Right cardiac atrium (tissue), 5 donors: ENCODE results near the gene MFNG. TPM values are rescaled to one million over a fixed set of nuclear protein-coding genes. Genes with fewer than 3 reads are reported as not detected.
A peak's percentile ranks its signal among the peaks of the same experiment; 100 is the strongest.

Experiments
- ATAC-seq, 2 donors: fragments of 200-7000 bp; cut with Tn5 transposase; one replicate each; pipeline versions ENCODE4 v1.8.0 to v1.9.1; 2020; ENCODE audit warnings: moderate library complexity in 2 of 2, mild to moderate bottlenecking in 1 of 2
- DNase-seq, 3 donors: peaks; one replicate each; pipeline ENCODE4 v3.0.0-alpha.2; 2020
- H3K27ac ChIP-seq: one replicate; pipeline ENCODE4 v1.5.1; 2013; ENCODE audit warnings: mild to moderate bottlenecking, low read length, control low read depth, moderate library complexity
- H3K27me3 ChIP-seq: one replicate; pipeline ENCODE4 v1.6.1; 2013; ENCODE audit not compliant: control insufficient read depth, insufficient read depth
- H3K4me1 ChIP-seq: one replicate; pipeline ENCODE4 v1.6.1; 2013; ENCODE audit warnings: low read length; ENCODE audit not compliant: control insufficient read depth, insufficient read depth
- H3K4me3 ChIP-seq: one replicate; pipeline ENCODE4 v1.5.1; 2013; ENCODE audit warnings: low read length, control low read depth
- H3K9me3 ChIP-seq: one replicate; pipeline ENCODE4 v1.6.1; 2013; ENCODE audit warnings: low read length; ENCODE audit not compliant: control insufficient read depth
- WGBS: extraction: QIAGEN DNeasy Blood & Tissue Kit; methylation state at CpG from one replicate; pipeline ENCODE4 v1.1.7; 2013; 5-methylcytosine and 5-hydroxymethylcytosine counted together
- intact Hi-C, 4 donors: fragments of 100-400 bp; cut with DNase I; formaldehyde crosslinking; loops; one replicate each; pipeline versions ENCODE4 v1.11.0 to v1.14.0; 2022 to 2023
- polyA plus RNA-seq: library from polyadenylated mRNA; stranded (reverse); fragments of 200-250 nt; gene quantifications from one replicate; pipeline ENCODE4 v1.2.3, GENCODE V29; 2013
- total RNA-seq, 4 donors: library from RNA; stranded (reverse); fragmentation: NEBNext Ultra II Directional; extraction: Animal tissue kit (Norgen Biotek cat#: 25700); gene quantifications; one replicate each; pipeline ENCODE4 v1.2.1, GENCODE V29; 2021
- donor health status: healthy with polysubstance abuse.
- donor health status: DM: no; HTN: yes; CAD: no.
- donor health status: DM: no; HTN: no; CAD: no.
- donor health status: DM: no; HTN: yes; CAD: no; lungs with severe emphysema.
- donor health status: DM: yes; HTN: yes; CAD: no.

The MFNG gene
- total and polyA plus RNA-seq, 5 donors: 9.0 to 14.1 (median 10.5) TPM

- ATAC-seq (no peak), DNase-seq (no peak)
- intact Hi-C loops: loop anchor here in 1 of 4 donors (10.0 kb wide), 1 partner anchor 63 kb away; no protein-coding TSS in a partner anchor
- no peaks in the 10 kb centered on the region for H3K27me3 ChIP-seq
- no peaks in the 10 kb centered on the region for H3K4me1 ChIP-seq
- 84% methylated on average over 9 of the region's 9 CpGs for WGBS
- H3K4me3 ChIP-seq: no peak overlapping the region
- H3K27ac ChIP-seq: no peak overlapping the region
- H3K9me3 ChIP-seq: no peaks in the 10 kb centered on the region
Measured at GRCh38 chr22:37431366-37431765, 54.8 kb downstream of the MFNG start.

GRCh38 chr22:37430941-37431340, 55.2 kb downstream of the MFNG start:
- no peaks in the 10 kb centered on the region for H3K27me3 ChIP-seq
- no peaks in the 10 kb centered on the region for H3K4me1 ChIP-seq
- WGBS: 76% methylated on average over 6 of the region's 6 CpGs
- intact Hi-C loops: loop anchor here in 1 of 4 donors (10.0 kb wide), 1 partner anchor 64 kb away; no protein-coding TSS in a partner anchor
- no peak overlapping the region for H3K4me3 ChIP-seq
- DNase-seq (no peak), ATAC-seq (no peak)
- H3K27ac ChIP-seq: no peak overlapping the region
- H3K9me3 ChIP-seq: no peaks in the 10 kb centered on the region

- Histone ChIP-seq H3K9me3 (no peaks in the 10 kb centered on the region), H3K27ac (no peak overlapping the region), H3K4me1 (no peaks in the 10 kb centered on the region), H3K4me3 (no peak overlapping the region), H3K27me3 (no peaks in the 10 kb centered on the region)
- intact Hi-C loops: loop anchor here in 2 of 4 donors (2.0 to 10.0 kb wide), 2 partner anchors 110 to 114 kb away; no protein-coding TSS in a partner anchor
- peak in 2 of 3 donors; percentile 40 to 75 for DNase-seq
- ATAC-seq: peak in 1 of 2 donors; percentile 50
- WGBS: 28% methylated on average over 15 of the region's 15 CpGs
Measured at GRCh38 chr22:37428649-37429586, 57.3 kb downstream of the MFNG start.

- ATAC-seq (no peak), DNase-seq (no peak)
- Histone ChIP-seq H3K9me3 (no peaks in the 10 kb centered on the region), H3K4me1 (no peaks in the 10 kb centered on the region), H3K27ac (no peak overlapping the region), H3K4me3 (peak overlapping the region; percentile 66), H3K27me3 (no peaks in the 10 kb centered on the region)
- intact Hi-C loops: loop anchor here in 3 of 4 donors (2.0 to 10.0 kb wide), 2 partner anchors 109 to 113 kb away; no protein-coding TSS in a partner anchor
- WGBS: 17% methylated on average over 59 of the region's 59 CpGs
Measured at GRCh38 chr22:37427711-37428635, 58.2 kb downstream of the MFNG start.

- Histone ChIP-seq H3K9me3 (no peaks in the 10 kb centered on the region), H3K4me3 (peak within 1 kb of the TSS; percentile 66), H3K27me3 (no peaks in the 10 kb centered on the region), H3K27ac (no peak within 1 kb of the TSS), H3K4me1 (no peaks in the 10 kb centered on the region)
- WGBS: 1% methylated on average over 70 of the region's 72 CpGs
- DNase-seq (peak in 2 of 3 donors; percentile 75 to 77), ATAC-seq (peak in 1 of 2 donors; percentile 18)
- intact Hi-C loops: loop anchor here in 2 of 4 donors (2.0 to 10.0 kb wide), 2 partner anchors 108 to 112 kb away; no protein-coding TSS in a partner anchor
Measured at GRCh38 chr22:37427135-37427710, 59.0 kb downstream of the MFNG start, which contains the start of gene ELFN2. ELFN2 (minus strand) TSS chr22:37427479; CDS start chr22:37375534, 51,945 bp downstream.

- H3K9me3 ChIP-seq: no peaks in the 10 kb centered on the region
- intact Hi-C loops: loop anchor here in 2 of 4 donors (2.0 to 10.0 kb wide), 2 partner anchors 108 to 112 kb away; no protein-coding TSS in a partner anchor
- no peaks in the 10 kb centered on the region for H3K4me1 ChIP-seq
- DNase-seq (no peak), ATAC-seq (no peak)
- H3K4me3 ChIP-seq: peak overlapping the region; percentile 66
- no peak overlapping the region for H3K27ac ChIP-seq
- 2% methylated on average over 24 of the region's 24 CpGs for WGBS
- H3K27me3 ChIP-seq: no peaks in the 10 kb centered on the region
Measured at GRCh38 chr22:37426706-37427134, 59.5 kb downstream of the MFNG start.

GRCh38 chr22:37425800-37426705, 60.1 kb downstream of the MFNG start:
- intact Hi-C loops: loop anchor here in 2 of 4 donors (2.0 to 10.0 kb wide), 2 partner anchors 107 to 111 kb away; no protein-coding TSS in a partner anchor
- DNase-seq (peak in 1 of 3 donors; percentile 26), ATAC-seq (peak in 1 of 2 donors; percentile 10)
- Histone ChIP-seq H3K4me1 (no peaks in the 10 kb centered on the region), H3K4me3 (no peak overlapping the region), H3K27me3 (no peaks in the 10 kb centered on the region), H3K27ac (no peak overlapping the region), H3K9me3 (no peaks in the 10 kb centered on the region)
- WGBS: 19% methylated on average over 43 of the region's 43 CpGs

GRCh38 chr22:37425369-37425768, 60.8 kb downstream of the MFNG start:
- intact Hi-C loops: loop anchor here in 1 of 4 donors (10.0 kb wide), 1 partner anchor 111 kb away; no protein-coding TSS in a partner anchor
- H3K27me3 ChIP-seq: no peaks in the 10 kb centered on the region
- ATAC-seq: no peak

GRCh38 chr22:37423283-37423682, 62.9 kb downstream of the MFNG start:
- Histone ChIP-seq H3K27me3 (no peaks in the 10 kb centered on the region), H3K4me3 (no peak overlapping the region), H3K27ac (no peak overlapping the region), H3K9me3 (no peaks in the 10 kb centered on the region), H3K4me1 (no peaks in the 10 kb centered on the region)
- WGBS: 83% methylated on average over 8 of the region's 8 CpGs
- intact Hi-C loops: loop anchor here in 1 of 4 donors (10.0 kb wide), 1 partner anchor 108 kb away; no protein-coding TSS in a partner anchor
- DNase-seq (peak in 1 of 3 donors; percentile 6), ATAC-seq (no peak)

More at GRCh38 chr22:37425369-37425768, 60.8 kb downstream of the MFNG start:
- Histone ChIP-seq H3K4me1 (no peaks in the 10 kb centered on the region), H3K27ac (no peak overlapping the region), H3K9me3 (no peaks in the 10 kb centered on the region), H3K4me3 (no peak overlapping the region)
- peak in 1 of 3 donors; percentile 11 for DNase-seq
- 83% methylated on average over 11 of the region's 11 CpGs for whole genome bisulfite sequencing
